ENCODE data around the gene LRP1B. TPM values are rescaled to one million over a fixed set of nuclear protein-coding genes. Genes with fewer than 3 reads are reported as not detected.
"Not testable (repeated sequence)": the region's sequence is repeated elsewhere in the genome, so short reads cannot be mapped to it uniquely, and the experiment has no call there.

Gene LRP1B
- total and polyA plus RNA-seq, 5 experiments from 2014 or later: not detected

- no peak for ATAC-seq
- no peaks in the 10 kb centered on the region for H3K36me3 Mint-ChIP-seq
- H3K4me3 Mint-ChIP-seq: no peak overlapping the region
- H3K4me1 Mint-ChIP-seq: no peaks in the 10 kb centered on the region
- peaks cover 0 to 8% (median 0%) of the 10 kb centered on the region in 9 donors for H3K9me3 Mint-ChIP-seq
- DNase-seq: no peak
- no peaks in the 10 kb centered on the region for H3K27me3 Mint-ChIP-seq
- no peak overlapping the region for H3K27ac Mint-ChIP-seq
- POLR2A ChIA-PET: no interaction called here
Observed at GRCh38 chr2:142095647-142096046, 35.2 kb downstream of the LRP1B start.

- H3K4me3 Mint-ChIP-seq: no peak overlapping the region
- POLR2A ChIA-PET: no interaction called here
- ATAC-seq: no peak
Observed at GRCh38 chr2:142094233-142094632, 36.6 kb downstream of the LRP1B start.

GRCh38 chr2:142088058-142088568 lies 42.7 kb downstream of the LRP1B start:
- H3K27me3 Mint-ChIP-seq: no peaks in the 10 kb centered on the region
- ATAC-seq (no peak), DNase-seq (no peak)
- POLR2A ChIA-PET: no interaction called here
- peaks cover 0 to 5% (median 0%) of the 10 kb centered on the region in 3 donors for H3K36me3 Mint-ChIP-seq
- no peak overlapping the region for H3K27ac Mint-ChIP-seq
- no peak overlapping the region for H3K4me3 Mint-ChIP-seq
- peaks cover 0 to 1% (median 0%) of the 10 kb centered on the region in 4 donors for H3K4me1 Mint-ChIP-seq
- H3K9me3 Mint-ChIP-seq: peaks cover 0 to 18% (median 8%) of the 10 kb centered on the region in 9 donors

More at GRCh38 chr2:142094233-142094632, 36.6 kb downstream of the LRP1B start:
- no peak for DNase-seq
- H3K36me3 Mint-ChIP-seq: no peaks in the 10 kb centered on the region
- H3K9me3 Mint-ChIP-seq: peaks cover 0 to 9% (median 0%) of the 10 kb centered on the region in 9 donors
- no peak overlapping the region for H3K27ac Mint-ChIP-seq
- H3K27me3 Mint-ChIP-seq: no peaks in the 10 kb centered on the region
- no peaks in the 10 kb centered on the region for H3K4me1 Mint-ChIP-seq

DNA sequence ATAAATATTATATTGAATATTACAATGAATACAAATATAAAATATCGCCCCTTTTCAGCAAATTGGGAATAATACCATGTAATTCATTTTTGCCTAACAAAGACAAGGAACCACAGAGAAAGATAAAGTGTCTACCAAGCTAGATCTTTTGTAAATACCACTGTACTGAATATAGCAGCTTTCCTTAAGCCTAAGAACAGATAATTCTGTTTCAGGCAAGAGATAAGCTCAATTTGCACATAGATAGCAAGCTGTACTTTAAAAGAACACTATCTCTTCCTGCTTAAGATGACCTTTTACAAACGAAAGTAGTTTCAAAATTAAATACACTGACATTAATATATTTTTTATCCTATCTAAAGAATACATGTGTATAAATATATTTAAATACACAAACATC lies 43.2 kb downstream of the LRP1B start:
- H3K36me3 Mint-ChIP-seq, DNase-seq, H3K27me3 Mint-ChIP-seq, H3K27ac Mint-ChIP-seq, ATAC-seq, POLR2A ChIA-PET, H3K4me1 Mint-ChIP-seq, H3K4me3 Mint-ChIP-seq: not testable (repeated sequence)
- peaks cover 0 to 18% (median 9%) of the 10 kb centered on the region in 9 donors for H3K9me3 Mint-ChIP-seq

GRCh38 chr2:142082368-142082767 lies 48.4 kb downstream of the LRP1B start:
- peaks cover 0 to 5% (median 0%) of the 10 kb centered on the region in 3 donors for H3K36me3 Mint-ChIP-seq
- peaks cover 0 to 19% (median 6%) of the 10 kb centered on the region in 9 donors for H3K9me3 Mint-ChIP-seq
- no peak overlapping the region for H3K4me3 Mint-ChIP-seq
- DNase-seq (no peak), ATAC-seq (no peak)
- H3K27ac Mint-ChIP-seq: no peak overlapping the region
- peaks cover 0 to 1% (median 0%) of the 10 kb centered on the region in 4 donors for H3K4me1 Mint-ChIP-seq
- POLR2A ChIA-PET: no interaction called here
- H3K27me3 Mint-ChIP-seq: no peaks in the 10 kb centered on the region

DNA sequence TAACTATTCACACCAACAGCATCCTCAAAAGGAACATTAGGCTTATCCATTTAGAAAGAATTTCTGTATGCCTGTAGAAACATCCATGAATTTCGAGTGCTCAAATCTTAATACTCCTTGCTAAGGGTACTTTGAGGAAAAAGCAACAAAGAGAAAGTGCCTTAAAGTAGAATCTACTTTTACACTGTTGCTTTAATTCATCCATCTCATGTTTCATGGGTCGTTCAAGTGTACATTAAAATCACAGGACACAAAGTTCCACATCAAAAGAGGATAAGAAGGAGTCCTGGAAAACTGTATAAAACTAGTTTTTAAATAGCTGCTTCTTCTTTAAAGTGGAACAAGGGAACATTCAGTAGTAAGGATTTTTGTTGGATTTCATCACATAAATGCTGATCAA lies 54.5 kb downstream of the LRP1B start:
- no peaks in the 10 kb centered on the region for H3K36me3 Mint-ChIP-seq
- no peak for ATAC-seq
- H3K9me3 Mint-ChIP-seq: peaks cover 0 to 28% (median 2%) of the 10 kb centered on the region in 9 donors
- DNase-seq: no peak
- H3K27me3 Mint-ChIP-seq: no peaks in the 10 kb centered on the region
- no peak overlapping the region for H3K27ac Mint-ChIP-seq
- no peaks in the 10 kb centered on the region for H3K4me1 Mint-ChIP-seq
- POLR2A ChIA-PET: no interaction called here
- no peak overlapping the region for H3K4me3 Mint-ChIP-seq

DNA sequence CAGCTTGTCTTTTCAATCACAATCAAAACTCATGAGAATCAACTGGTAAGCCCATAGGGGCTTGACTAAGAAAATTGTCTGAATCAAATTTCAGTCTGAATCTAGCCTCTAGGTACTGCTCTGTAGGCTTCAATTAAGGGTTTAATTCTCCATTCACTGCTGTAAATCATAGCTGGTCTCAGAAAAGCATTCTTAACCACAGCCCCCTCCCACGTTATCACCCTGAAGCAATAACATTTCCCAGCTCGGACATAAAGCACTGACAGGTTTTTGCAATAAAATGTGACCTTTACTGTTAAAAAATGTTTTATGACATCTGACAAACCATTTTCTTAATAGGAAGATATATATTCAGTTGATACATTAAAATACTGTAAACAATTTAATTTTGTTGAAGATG lies 55.0 kb downstream of the LRP1B start:
- ATAC-seq (no peak), DNase-seq (no peak)
- H3K27me3 Mint-ChIP-seq: no peaks in the 10 kb centered on the region
- H3K36me3 Mint-ChIP-seq: no peaks in the 10 kb centered on the region
- POLR2A ChIA-PET: no interaction called here
- H3K27ac Mint-ChIP-seq: no peak overlapping the region
- no peak overlapping the region for H3K4me3 Mint-ChIP-seq
- peaks cover 0 to 28% (median 2%) of the 10 kb centered on the region in 9 donors for H3K9me3 Mint-ChIP-seq
- H3K4me1 Mint-ChIP-seq: no peaks in the 10 kb centered on the region

- H3K9me3 Mint-ChIP-seq: peaks cover 0 to 19% (median 2%) of the 10 kb centered on the region in 9 donors
- H3K4me3 Mint-ChIP-seq: no peak overlapping the region
- no peak overlapping the region for H3K27ac Mint-ChIP-seq
- no peaks in the 10 kb centered on the region for H3K27me3 Mint-ChIP-seq
- H3K4me1 Mint-ChIP-seq: no peaks in the 10 kb centered on the region
- DNase-seq (no peak), ATAC-seq (no peak)
- H3K36me3 Mint-ChIP-seq: no peaks in the 10 kb centered on the region
- POLR2A ChIA-PET: no interaction called here
Observed at GRCh38 chr2:142069251-142069888, 61.4 kb downstream of the LRP1B start.

- no peak overlapping the region for H3K4me3 Mint-ChIP-seq
- H3K36me3 Mint-ChIP-seq: no peaks in the 10 kb centered on the region
- no peaks in the 10 kb centered on the region for H3K27me3 Mint-ChIP-seq
- H3K27ac Mint-ChIP-seq: no peak overlapping the region
- DNase-seq: no peak
- no peaks in the 10 kb centered on the region for H3K4me1 Mint-ChIP-seq
- POLR2A ChIA-PET: no interaction called here
- ATAC-seq: no peak
- peaks cover 0 to 3% (median 0%) of the 10 kb centered on the region in 9 donors for H3K9me3 Mint-ChIP-seq
Observed at GRCh38 chr2:142065700-142066099, 65.1 kb downstream of the LRP1B start.

DNA sequence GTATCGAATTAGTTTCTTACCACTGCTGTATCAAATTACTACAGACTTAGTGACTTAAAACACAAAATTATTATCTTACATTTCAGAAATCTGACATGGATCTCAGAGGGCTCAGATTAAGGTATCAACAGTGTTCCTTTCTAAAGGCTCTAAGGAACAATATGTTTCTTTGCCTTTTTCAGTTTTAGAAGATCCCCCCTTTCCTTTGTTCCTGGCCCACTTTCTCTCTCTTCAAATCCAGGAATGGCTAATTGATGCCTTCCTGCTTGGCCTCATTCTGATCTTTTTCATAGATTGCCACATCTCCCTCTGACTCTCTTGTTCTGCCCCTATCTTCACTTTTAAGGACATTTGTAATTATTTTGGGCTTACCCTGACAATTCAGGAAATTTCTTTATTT lies 65.7 kb downstream of the LRP1B start:
- H3K36me3 Mint-ChIP-seq: no peaks in the 10 kb centered on the region
- H3K4me3 Mint-ChIP-seq: no peak overlapping the region
- DNase-seq: no peak
- POLR2A ChIA-PET: no interaction called here
- no peaks in the 10 kb centered on the region for H3K27me3 Mint-ChIP-seq
- H3K4me1 Mint-ChIP-seq: no peaks in the 10 kb centered on the region
- no peak for ATAC-seq
- peaks cover 0 to 3% (median 0%) of the 10 kb centered on the region in 9 donors for H3K9me3 Mint-ChIP-seq
- no peak overlapping the region for H3K27ac Mint-ChIP-seq

- H3K27me3 Mint-ChIP-seq: no peaks in the 10 kb centered on the region
- H3K4me1 Mint-ChIP-seq: no peaks in the 10 kb centered on the region
- no peak for ATAC-seq
- no peak overlapping the region for H3K27ac Mint-ChIP-seq
- no peak for DNase-seq
- H3K4me3 Mint-ChIP-seq: no peak overlapping the region
- no peaks in the 10 kb centered on the region for H3K36me3 Mint-ChIP-seq
- peaks cover 0 to 7% (median 0%) of the 10 kb centered on the region in 9 donors for H3K9me3 Mint-ChIP-seq
- POLR2A ChIA-PET: no interaction called here
Observed at GRCh38 chr2:142061733-142062132, 69.1 kb downstream of the LRP1B start.

DNA sequence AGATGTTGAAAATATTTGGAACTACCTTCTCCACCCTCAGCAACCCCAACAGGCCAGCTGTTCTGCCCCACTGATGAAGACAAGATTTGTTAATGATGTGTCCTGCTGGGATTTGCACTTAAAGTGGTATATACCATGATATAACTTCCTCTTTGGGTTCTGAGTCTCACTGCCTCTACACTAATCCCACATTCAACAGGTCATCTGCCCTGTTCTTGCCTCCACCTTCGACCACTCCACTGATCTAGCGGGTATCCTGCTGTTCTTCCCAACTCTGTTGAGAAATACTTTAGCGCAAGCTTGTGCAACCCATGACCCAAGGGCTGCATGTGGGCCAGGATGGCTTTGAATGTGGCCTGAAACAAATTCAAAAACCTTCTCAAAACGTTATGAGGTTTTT lies 72.7 kb downstream of the LRP1B start:
- ATAC-seq (no peak), DNase-seq (no peak)
- Mint-ChIP-seq H3K27ac (peak overlapping the region in 1 of 10 donors; percentile 33), H3K4me3 (no peak overlapping the region), H3K9me3 (peaks cover 0 to 12% (median 0%) of the 10 kb centered on the region in 9 donors), H3K4me1 (no peaks in the 10 kb centered on the region), H3K27me3 (no peaks in the 10 kb centered on the region), H3K36me3 (no peaks in the 10 kb centered on the region)
- POLR2A ChIA-PET: no interaction called here

DNA sequence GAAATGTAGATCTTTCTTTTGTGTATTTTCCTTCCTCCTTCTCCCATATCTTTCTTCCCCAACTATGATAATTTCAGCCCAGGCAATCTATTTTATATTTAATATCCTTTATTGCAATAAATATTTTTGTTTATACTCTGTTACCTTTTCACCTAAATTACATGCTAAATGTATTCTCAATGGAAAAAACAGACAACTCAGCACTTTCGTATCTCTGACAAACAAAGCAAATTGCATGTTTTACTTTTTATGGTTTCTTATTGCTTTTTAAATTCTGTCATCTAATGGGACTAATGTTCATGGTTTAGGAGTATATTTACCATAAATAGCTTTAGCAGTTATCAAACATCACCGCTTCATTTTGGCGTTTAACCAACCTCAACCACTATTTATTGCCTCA lies 74.0 kb downstream of the LRP1B start:
- H3K9me3 Mint-ChIP-seq: peaks cover 0 to 16% (median 3%) of the 10 kb centered on the region in 9 donors
- H3K27ac Mint-ChIP-seq: no peak overlapping the region
- ATAC-seq: no peak
- H3K27me3 Mint-ChIP-seq: no peaks in the 10 kb centered on the region
- no peaks in the 10 kb centered on the region for H3K36me3 Mint-ChIP-seq
- H3K4me3 Mint-ChIP-seq: no peak overlapping the region
- no peak for DNase-seq
- no peaks in the 10 kb centered on the region for H3K4me1 Mint-ChIP-seq
- POLR2A ChIA-PET: no interaction called here
